HG03097 (cell line): ENCODE measurements around the gene ADCY3.
A peak's percentile ranks its signal among the peaks of the same experiment; 100 is the strongest.
"Not testable (repeated sequence)": the region's sequence is repeated elsewhere in the genome, so short reads cannot be mapped to it uniquely, and the experiment has no call there.

ENCODE experiments used
- ATAC-seq: cut with Tn5 transposase; IDR thresholded peaks from one replicate; pipeline ENCODE4 v1.9.1; 2021; ENCODE audit not compliant: unreplicated experiment, low FRiP score

Gene ADCY3

GRCh38 chr2:24820175-24820513 is 99.9 kb downstream of the ADCY3 start:
- no peak for ATAC-seq

- no peak for ATAC-seq
These were observed 100.4 kb downstream of the ADCY3 start for GRCh38 chr2:24819442-24820174.

- no peak for ATAC-seq
These were observed 101.3 kb downstream of the ADCY3 start for GRCh38 chr2:24818721-24819167.

- ATAC-seq, result no peak
These were observed 103.2 kb downstream of the ADCY3 start for GRCh38 chr2:24816884-24817283.

DNA sequence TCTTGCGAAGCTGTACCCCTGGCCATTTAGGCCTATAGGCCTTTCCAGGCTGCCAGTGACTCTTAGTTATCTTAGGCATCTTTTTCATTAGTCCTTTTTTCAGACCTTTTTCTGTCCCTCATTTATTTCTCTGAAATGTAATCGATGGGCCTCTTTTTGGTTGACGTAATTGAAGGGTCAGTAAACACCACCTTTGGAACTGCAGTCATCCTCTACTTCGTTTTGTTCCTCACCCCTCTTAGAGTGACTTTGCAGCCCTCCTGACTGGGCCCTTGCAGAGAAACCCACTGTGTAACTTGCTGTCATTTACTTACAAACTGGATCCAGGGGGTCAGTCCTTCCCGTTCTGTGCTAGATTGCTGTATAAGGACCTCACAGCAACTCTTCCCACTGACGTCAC is 103.6 kb downstream of the ADCY3 start:
- no peak for ATAC-seq

GRCh38 chr2:24815171-24815570 is 104.9 kb downstream of the ADCY3 start:
- no peak for ATAC-seq

DNA sequence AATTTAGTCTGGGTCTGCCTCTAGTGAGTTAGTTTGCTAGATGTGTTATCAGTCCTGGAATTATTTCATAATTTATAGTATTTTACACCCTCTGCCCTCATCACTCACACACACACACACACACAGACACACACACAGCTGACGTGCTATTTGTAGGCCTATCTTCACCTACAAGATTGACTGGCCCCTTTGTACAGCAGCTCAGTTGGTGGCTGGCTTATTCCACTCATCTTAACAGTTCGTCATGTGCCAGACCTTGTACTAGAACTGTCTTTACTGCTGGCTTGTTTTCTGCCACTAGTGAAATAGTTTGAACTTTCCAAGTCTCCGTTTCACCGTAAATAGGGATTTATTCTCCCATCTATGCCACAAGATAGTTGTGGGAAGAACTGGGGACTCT is 105.5 kb downstream of the ADCY3 start:
- ATAC-seq, result no peak

DNA sequence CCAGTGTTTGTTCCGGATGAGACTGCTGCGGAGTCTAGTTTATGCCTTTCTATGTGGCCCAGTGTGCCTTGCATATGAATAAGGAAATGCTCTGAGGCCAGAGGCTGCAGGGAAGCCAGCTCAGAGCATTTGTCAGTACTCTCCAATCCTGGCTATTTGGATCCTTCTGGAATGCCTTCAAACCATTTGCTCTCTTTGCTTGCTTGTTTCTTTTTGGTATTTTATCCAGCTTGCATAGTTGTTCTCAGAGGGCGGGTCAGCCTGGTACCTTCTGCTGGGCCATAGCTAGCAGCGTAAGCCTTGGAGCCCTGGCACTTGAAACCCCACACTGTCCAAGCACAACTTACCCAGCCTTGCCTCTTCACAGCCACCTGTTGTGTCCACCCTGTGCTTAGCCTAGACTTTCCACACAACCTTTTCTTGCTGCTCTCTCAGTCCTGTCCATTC is 106.3 kb downstream of the ADCY3 start:
- ATAC-seq, result no peak

DNA sequence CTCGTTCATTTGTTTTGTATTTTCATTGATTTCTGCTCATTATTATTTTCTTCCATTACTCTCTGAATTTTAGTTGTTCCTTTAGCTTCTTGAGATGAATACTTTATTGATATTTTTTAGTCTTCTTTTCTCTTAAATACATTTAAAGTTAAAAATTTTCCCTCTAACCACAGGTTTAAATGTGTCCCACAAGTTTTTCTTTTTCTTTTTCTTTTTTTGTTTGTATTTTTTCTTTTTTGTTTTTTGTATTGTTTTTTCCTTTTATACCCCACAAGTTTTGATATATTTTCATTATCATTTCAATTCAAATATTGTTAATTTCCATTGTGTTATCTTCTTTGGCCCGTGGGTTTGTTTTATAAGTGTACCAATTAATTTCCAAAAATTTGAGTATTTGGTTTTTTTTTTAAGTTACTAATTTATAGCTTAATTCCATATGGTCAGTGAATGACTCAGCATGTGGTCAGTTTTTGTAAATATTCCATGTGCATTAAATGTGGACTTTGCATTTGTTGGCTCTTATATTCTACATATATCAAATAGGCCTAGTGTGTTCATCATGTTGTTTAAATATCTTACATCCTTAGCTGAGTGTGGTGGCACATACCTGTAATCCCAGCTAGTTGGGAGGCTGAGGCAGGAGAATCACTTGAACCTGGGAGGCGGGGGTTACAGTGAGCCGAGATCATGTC is 110.6 kb downstream of the ADCY3 start:
- ATAC-seq, result no peak

- no peak for ATAC-seq
These were observed 113.4 kb downstream of the ADCY3 start for GRCh38 chr2:24806661-24807036.

DNA sequence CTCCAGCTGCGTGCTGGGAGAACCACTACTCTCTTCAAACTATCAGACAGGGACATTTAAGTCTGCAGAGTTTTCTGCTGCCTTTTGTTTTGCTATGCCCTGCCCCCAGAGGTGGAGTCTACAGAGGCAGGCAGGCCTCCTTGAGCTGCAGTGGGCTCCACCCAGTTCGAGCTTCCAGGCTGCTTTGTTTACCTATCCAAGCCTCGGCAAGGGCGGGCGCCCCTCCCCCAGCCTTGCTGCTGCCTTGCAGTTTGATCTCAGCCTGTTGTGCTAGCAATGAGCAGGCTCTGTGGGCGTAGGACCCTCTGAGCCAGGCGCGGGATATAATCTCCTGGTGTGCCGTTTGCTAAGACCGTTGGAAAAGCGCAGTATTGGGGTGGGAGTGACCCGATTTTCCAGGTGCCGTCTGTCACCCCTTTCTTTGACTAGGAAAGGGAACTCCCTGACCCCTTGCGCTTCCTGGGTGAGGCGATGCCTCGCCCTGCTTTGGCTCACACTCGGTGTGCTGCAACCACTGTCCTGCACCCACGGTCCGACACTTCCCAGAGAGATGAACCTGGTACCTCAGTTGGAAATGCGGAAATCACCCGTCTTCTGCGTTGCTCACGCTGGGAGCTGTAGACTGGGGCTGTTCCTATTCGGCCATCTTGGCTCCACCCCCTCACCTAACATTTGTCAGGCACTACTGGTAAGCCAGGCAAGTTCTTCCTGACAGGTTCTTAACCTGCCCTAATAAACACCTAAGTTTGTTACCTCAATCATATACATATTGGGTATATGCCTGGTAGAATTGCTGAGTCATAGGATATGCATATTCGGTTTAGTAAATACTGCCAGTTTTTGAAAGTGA is 114.0 kb downstream of the ADCY3 start:
- ATAC-seq, result not testable (repeated sequence)

DNA sequence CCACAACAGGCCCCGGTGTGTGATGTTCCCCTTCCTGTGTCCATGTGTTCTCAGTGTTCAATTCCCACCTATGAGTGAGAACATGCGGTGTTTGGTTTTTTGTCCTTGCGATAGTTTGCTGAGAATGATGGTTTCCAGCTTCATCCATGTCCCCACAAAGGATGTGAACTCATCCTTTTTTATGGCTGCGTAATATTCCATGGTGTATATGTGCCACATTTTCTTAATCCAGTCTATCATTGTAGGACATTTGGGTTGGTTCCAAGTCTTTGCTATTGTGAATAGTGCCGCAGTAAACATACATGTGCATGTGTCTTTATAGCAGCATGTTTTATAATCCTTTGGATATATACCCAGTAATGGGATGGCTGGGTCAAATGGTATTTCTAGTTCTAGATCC is 119.5 kb downstream of the ADCY3 start:
- not testable (repeated sequence) for ATAC-seq

DNA sequence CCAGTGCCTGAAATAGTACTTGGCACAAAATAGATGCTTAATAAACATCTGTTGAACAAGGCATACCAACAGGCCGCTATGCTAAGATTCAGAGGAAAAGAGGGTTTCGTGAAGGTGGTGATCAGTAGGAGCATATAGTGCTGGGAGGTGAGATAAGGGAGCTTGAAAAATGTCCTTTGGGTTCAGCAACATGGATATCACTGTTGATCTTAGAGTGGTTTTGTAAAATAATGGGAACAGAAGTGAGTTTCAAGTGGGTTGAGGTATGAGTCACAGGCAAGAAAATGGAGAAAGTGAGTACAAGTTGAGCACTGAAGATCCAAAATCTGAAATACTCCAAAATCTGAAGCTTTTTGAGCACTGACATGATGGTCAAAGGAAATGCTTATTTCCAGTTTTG is 122.4 kb downstream of the ADCY3 start:
- no peak for ATAC-seq

DNA sequence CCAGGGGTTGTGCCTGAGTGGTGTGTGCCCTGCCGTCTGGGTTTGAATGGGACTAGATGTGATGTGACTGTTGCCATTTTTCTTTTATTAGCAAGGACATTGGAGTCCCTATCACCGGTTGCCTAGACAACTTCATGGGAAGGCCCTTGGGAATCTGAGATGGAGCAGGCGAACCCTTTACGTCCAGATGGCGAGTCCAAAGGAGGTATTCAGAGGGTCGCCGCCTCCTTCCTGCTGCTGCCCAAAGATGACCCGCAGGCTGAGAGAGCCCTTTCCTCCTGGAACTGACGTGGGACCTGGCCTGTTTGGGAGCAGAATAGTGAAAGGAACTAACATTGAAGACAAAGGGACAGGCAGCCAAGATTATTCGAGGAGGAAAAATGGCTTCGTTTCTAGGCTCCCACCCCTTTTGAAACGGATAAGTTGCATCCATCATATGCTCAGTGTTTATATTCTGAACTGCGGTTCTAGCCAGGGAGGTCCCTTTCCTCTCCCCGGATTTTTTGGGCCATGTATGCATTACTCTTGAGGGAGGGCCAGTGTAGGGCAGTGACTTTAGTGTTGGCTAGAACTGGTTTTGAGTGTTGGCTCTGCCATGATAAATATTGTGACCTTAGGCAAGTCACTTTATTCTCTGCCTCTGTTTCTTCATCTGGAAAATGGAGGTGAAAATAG is 126.1 kb downstream of the ADCY3 start:
- ATAC-seq, result no peak

GRCh38 chr2:24792874-24793760 is 126.9 kb downstream of the ADCY3 start, which contains the start of the genes CENPO and PTRHD1:
CENPO (plus strand) TSS chr2:24793425; CDS start chr2:24793920, 495 bp downstream.
PTRHD1 (minus strand) TSS chr2:24793391; CDS start chr2:24793377, 14 bp downstream.
- ATAC-seq, result peak; percentile 91

DNA sequence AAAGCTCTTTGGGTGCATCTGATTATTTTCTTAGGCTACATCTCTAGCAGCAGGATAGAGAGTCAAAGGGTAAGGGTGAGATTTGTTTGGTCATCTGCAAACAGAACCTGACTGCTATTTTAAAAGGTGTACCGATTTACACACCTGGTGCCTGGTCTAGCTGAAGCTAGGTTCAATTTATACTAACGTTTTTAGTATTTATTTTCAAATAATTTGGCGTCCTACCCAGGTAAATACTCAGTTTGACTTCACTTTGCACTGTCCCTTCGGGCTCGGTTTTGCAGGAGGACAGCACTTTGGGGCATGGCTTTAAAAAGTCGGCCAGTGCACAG is 127.5 kb downstream of the ADCY3 start:
- ATAC-seq, result no peak

GRCh38 chr2:24791452-24791851 is 128.6 kb downstream of the ADCY3 start:
- ATAC-seq, result no peak

DNA sequence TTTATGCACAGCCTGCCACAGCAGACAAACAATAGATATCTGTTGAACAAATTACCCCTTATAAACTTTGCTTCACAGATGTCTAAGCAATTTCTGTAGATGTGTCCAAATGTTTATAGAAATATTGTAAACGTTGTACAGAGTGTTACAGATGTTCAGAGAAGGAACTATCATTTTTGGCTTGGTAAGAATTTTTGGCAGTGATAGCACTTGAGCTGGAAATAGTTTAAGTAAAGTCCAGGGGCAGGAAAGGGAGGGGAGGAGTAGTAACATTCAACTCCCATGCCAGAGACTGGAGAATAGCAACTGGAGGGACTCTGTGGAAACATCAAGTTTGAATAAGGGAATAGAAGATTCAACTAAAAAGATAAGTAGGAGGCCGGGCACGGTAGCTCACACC is 131.2 kb downstream of the ADCY3 start:
- no peak for ATAC-seq

- no peak for ATAC-seq
These were observed 132.5 kb downstream of the ADCY3 start for GRCh38 chr2:24787532-24787931.
